Caco-2 (cell line): ENCODE data around the gene AATK. TPM values are rescaled to one million over a fixed set of nuclear protein-coding genes. Genes with fewer than 3 reads are reported as not detected.

Source experiments
- BruUV-seq: library from RNA; stranded (reverse); fragments of 400-500 nt; replicated peaks from 2 replicates; lab custom pipeline; 2021; lab: Mats Ljungman, UMichigan
- CTCF ChIA-PET: fragments of 300-600 bp; sonication (Branson Sonifier 250); formaldehyde crosslinking; loops from one replicate; lab custom pipeline; 2022; ENCODE audit warnings: antibody characterized with exemption; lab: Charles Lee
- POLR2A ChIA-PET: fragments of 300-600 bp; sonication (Branson Sonifier 250); formaldehyde crosslinking; loops from one replicate; lab custom pipeline; 2022; ENCODE audit warnings: antibody characterized with exemption; lab: Charles Lee
- DNase-seq, 2 experiments: peaks; one replicate each; pipeline versions ENCODE4 v3.0.0 to v3.0.0-alpha.2; 2020 to 2022
- H3K27me3 ChIP-seq: replicated peaks from 2 replicates; pipeline ENCODE4 v1.6.0; 2011; ENCODE audit warnings: low read length; ENCODE audit not compliant: control insufficient read depth, insufficient read depth
- H3K36me3 ChIP-seq: 2 replicates; pipeline ENCODE4 v1.5.1; 2011; ENCODE audit warnings: low read length; ENCODE audit not compliant: control insufficient read depth, insufficient read depth
- H3K4me1 ChIP-seq: fragments of 250-450 bp; sonication (Bioruptor Pico); 2 replicates; pipeline ENCODE4 v1.5.1; 2020; ENCODE audit warnings: mild to moderate bottlenecking
- H3K4me3 ChIP-seq: 2 replicates; pipeline ENCODE4 v1.5.1; 2011; ENCODE audit warnings: low read depth, mild to moderate bottlenecking, control low read depth, low read length
- H3K9me3 ChIP-seq: fragments of 250-450 bp; sonication (Bioruptor Pico); 2 replicates; pipeline ENCODE4 v1.5.1; 2020; ENCODE audit warnings: mild to moderate bottlenecking, moderate library complexity
- H3K27ac Mint-ChIP-seq: one replicate; pipeline ENCODE4 v1.8.0; 2022; ENCODE audit warnings: mixed read lengths; ENCODE audit not compliant: unreplicated experiment
- H3K27me3 Mint-ChIP-seq: one replicate; pipeline ENCODE4 v1.8.0; 2022; ENCODE audit warnings: mixed read lengths; ENCODE audit not compliant: insufficient read depth, unreplicated experiment
- H3K36me3 Mint-ChIP-seq: one replicate; pipeline ENCODE4 v1.8.0; 2022; ENCODE audit warnings: mild to moderate bottlenecking, mixed read lengths; ENCODE audit not compliant: insufficient read depth, unreplicated experiment
- H3K4me1 Mint-ChIP-seq: one replicate; pipeline ENCODE4 v1.8.0; 2022; ENCODE audit warnings: low read depth, mixed read lengths; ENCODE audit not compliant: unreplicated experiment
- H3K4me3 Mint-ChIP-seq: one replicate; pipeline ENCODE4 v1.8.0; 2022; ENCODE audit warnings: mild to moderate bottlenecking, moderate library complexity, mixed read lengths; ENCODE audit not compliant: unreplicated experiment
- H3K9me3 Mint-ChIP-seq: one replicate; pipeline ENCODE4 v1.8.0; 2022; ENCODE audit warnings: mixed read lengths; ENCODE audit not compliant: unreplicated experiment
- intact Hi-C: fragments of 100-400 bp; cut with micrococcal nuclease; formaldehyde crosslinking; loops from one replicate; pipeline ENCODE4 v1.10.0; 2022; ENCODE audit not compliant: unreplicated experiment
- total RNA-seq: library from RNA; stranded (reverse); gene quantifications from 2 replicates; pipeline ENCODE4 v1.2.3, GENCODE V29; 2022
- TF ChIP-seq, protein P1 (sequence below), 2 experiments: fragments of 200-600 bp in 1 of 2; IDR thresholded peaks; 1 replicate in 1 of 2; 2 replicates in 1 of 2; pipeline versions ENCODE4 v1.5.1 to v1.8.0; 2011 to 2022; ENCODE audit warnings: antibody characterized with exemption in 1 of 2, control low read depth in 1 of 2, inconsistent platforms in 1 of 2, low read depth in 1 of 2, low read length in 1 of 2, mild to moderate bottlenecking in 1 of 2, moderate library complexity in 1 of 2; ENCODE audit not compliant: insufficient read depth in 1 of 2, severe bottlenecking in 1 of 2, unreplicated experiment in 1 of 2

Gene AATK
- total RNA-seq, 1 experiment from 2014 or later = 26.6 TPM

DNA sequence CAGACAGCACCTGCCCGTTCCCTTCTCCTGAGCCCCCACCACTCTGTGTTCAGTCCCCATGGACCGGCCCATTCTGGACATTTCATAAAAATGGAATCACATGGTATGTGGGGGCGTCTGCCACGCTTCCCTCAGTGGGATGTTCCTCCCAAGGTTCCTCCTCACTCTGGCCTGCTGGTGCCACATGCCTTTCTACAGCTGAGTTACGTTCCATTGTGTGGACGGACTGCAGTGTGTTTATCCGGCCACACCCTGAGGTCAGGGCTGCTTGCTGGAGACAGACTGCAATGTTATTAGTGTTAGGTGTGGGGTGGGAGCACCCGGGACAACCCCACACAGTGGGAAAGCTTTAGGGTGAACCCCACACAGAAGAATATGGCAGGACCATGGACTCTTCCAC, 5.9 kb upstream of the AATK start:
- intact Hi-C loops = no loop called here
- no peaks in the 10 kb centered on the region for H3K4me1 ChIP-seq
- Mint-ChIP-seq H3K36me3 (peaks cover 7% of the 10 kb centered on the region), H3K27me3 (no peaks in the 10 kb centered on the region), H3K4me3 (no peak overlapping the region), H3K4me1 (no peaks in the 10 kb centered on the region), H3K9me3 (no peaks in the 10 kb centered on the region), H3K27ac (no peak overlapping the region)
- ChIA-PET CTCF (no interaction called here), POLR2A (no interaction called here)
- DNase-seq = no peak
- TF ChIP-seq, protein P1, sequence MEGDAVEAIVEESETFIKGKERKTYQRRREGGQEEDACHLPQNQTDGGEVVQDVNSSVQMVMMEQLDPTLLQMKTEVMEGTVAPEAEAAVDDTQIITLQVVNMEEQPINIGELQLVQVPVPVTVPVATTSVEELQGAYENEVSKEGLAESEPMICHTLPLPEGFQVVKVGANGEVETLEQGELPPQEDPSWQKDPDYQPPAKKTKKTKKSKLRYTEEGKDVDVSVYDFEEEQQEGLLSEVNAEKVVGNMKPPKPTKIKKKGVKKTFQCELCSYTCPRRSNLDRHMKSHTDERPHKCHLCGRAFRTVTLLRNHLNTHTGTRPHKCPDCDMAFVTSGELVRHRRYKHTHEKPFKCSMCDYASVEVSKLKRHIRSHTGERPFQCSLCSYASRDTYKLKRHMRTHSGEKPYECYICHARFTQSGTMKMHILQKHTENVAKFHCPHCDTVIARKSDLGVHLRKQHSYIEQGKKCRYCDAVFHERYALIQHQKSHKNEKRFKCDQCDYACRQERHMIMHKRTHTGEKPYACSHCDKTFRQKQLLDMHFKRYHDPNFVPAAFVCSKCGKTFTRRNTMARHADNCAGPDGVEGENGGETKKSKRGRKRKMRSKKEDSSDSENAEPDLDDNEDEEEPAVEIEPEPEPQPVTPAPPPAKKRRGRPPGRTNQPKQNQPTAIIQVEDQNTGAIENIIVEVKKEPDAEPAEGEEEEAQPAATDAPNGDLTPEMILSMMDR (IDR thresholded peaks at IDR 0.05; ENCODE audit: insufficient read depth in 1 of 2, low read depth in 1 of 2, low read length in 1 of 2, severe bottlenecking in 1 of 2, unreplicated experiment in 1 of 2) = no peak
- BruUV-seq = no TSS peak
- H3K9me3 ChIP-seq = peaks cover 12% of the 10 kb centered on the region
- H3K4me3 ChIP-seq = no peak overlapping the region
- no peaks in the 10 kb centered on the region for H3K36me3 ChIP-seq
- H3K27me3 ChIP-seq = no peaks in the 10 kb centered on the region

- H3K27me3 ChIP-seq = no peaks in the 10 kb centered on the region
- intact Hi-C loops = no loop called here
- BruUV-seq = no TSS peak
- 0 out of 2 replicates have a peak, but pooled peaks cover 5% of the 10 kb centered on the region for H3K4me1 ChIP-seq
- DNase-seq = no peak
- no peaks in the 10 kb centered on the region for H3K36me3 ChIP-seq
- TF ChIP-seq, protein P1 (IDR thresholded peaks at IDR 0.05; ENCODE audit: insufficient read depth in 1 of 2, low read depth in 1 of 2, low read length in 1 of 2, severe bottlenecking in 1 of 2, unreplicated experiment in 1 of 2) = no peak
- Mint-ChIP-seq H3K4me1 (no peaks in the 10 kb centered on the region), H3K27me3 (no peaks in the 10 kb centered on the region), H3K36me3 (peaks cover 8% of the 10 kb centered on the region), H3K9me3 (no peaks in the 10 kb centered on the region), H3K27ac (no peak overlapping the region), H3K4me3 (no peak overlapping the region)
- CTCF ChIA-PET = no interaction called here
- H3K4me3 ChIP-seq = no peak overlapping the region
- peaks cover 11% of the 10 kb centered on the region for H3K9me3 ChIP-seq
- POLR2A ChIA-PET = no interaction called here
These were observed 4.9 kb upstream of the AATK start for GRCh38 chr17:81170727-81171494.

DNA sequence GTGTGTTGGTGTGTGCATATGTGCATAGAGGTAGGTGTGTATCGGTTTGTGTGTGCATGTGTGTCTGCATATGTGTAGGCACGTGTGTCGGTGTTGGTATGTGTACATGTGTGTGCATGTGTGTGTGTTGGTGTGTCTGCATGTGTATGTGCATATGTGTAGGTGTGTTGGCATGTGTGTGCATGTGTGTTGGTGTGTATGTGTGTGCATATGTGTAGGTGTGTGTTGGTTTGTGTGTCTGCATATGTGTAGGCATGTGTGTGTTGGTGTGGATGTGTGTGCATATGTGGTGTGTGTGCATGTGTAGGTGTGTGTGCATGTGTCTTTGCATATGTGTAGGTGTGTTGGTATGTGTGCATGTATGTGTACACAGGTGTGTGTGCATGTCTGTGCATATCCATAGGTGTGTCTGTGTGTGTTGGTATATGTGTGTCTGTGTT, 3.9 kb upstream of the AATK start:
- Mint-ChIP-seq H3K4me1 (no peaks in the 10 kb centered on the region), H3K4me3 (no peak overlapping the region), H3K36me3 (peaks cover 8% of the 10 kb centered on the region), H3K27ac (no peak overlapping the region), H3K27me3 (no peaks in the 10 kb centered on the region), H3K9me3 (no peaks in the 10 kb centered on the region)
- Histone ChIP-seq H3K36me3 (no peaks in the 10 kb centered on the region), H3K4me1 (peaks cover 14% of the 10 kb centered on the region), H3K27me3 (no peaks in the 10 kb centered on the region), H3K9me3 (peaks cover under 1% of the 10 kb centered on the region), H3K4me3 (no peak overlapping the region)
- ChIA-PET CTCF (no interaction called here), POLR2A (no interaction called here)
- DNase-seq = no peak
- TF ChIP-seq, protein P1 (IDR thresholded peaks at IDR 0.05; ENCODE audit: insufficient read depth in 1 of 2, low read depth in 1 of 2, low read length in 1 of 2, severe bottlenecking in 1 of 2, unreplicated experiment in 1 of 2) = no peak
- intact Hi-C loops = no loop called here
- BruUV-seq = no TSS peak
